Hematopoietic multipotent progenitor cell treated with erythropoietin and hydrocortisone succinate and interleukin-3 and kit ligand, for 17 days (in vitro differentiated cells): ENCODE measurements around the gene SH3GL3.

Experiments
- DNase-seq: peaks from one replicate; pipeline ENCODE4 v3.0.0-alpha.2; 2015; ENCODE audit warnings: low spot score

Gene SH3GL3

DNA sequence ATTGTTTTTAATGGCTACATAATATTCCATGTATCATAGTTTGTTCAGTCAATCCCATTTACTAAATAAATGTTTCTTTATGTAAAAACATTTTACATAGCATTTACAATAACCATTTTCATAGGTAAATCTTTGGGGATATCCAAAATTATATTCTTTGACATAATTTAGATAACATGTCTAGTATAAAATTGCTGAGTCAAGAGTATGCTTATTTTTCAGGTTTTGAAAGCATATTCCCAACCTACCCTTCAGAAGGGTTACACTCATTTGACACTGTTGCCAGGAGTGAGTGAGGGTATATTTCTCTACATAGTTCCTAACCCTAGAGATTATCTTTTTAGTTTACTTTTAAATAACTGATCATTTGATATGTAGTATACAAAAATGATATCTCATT lies 122.2 kb downstream of the SH3GL3 start:
- no peak for DNase-seq

DNA sequence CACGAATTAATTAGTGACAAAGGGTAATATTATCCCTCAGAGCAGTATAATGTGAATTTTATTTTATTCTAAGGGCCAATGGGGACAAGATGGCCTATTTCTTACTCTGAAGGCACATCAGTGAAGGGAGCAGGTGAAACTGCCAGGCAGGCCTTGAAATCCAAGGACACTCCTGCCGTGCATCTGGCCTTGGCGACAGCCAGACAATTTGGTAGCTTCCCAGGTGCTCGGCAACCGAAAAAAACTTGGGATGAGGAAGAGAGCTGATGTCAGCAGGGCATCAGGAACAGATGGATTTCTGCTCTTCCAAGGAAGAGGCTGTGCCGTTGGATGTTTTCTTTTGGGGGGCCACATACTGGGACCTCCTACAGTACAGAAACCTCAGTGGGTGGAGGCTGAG lies 123.6 kb downstream of the SH3GL3 start:
- DNase-seq = no peak

DNA sequence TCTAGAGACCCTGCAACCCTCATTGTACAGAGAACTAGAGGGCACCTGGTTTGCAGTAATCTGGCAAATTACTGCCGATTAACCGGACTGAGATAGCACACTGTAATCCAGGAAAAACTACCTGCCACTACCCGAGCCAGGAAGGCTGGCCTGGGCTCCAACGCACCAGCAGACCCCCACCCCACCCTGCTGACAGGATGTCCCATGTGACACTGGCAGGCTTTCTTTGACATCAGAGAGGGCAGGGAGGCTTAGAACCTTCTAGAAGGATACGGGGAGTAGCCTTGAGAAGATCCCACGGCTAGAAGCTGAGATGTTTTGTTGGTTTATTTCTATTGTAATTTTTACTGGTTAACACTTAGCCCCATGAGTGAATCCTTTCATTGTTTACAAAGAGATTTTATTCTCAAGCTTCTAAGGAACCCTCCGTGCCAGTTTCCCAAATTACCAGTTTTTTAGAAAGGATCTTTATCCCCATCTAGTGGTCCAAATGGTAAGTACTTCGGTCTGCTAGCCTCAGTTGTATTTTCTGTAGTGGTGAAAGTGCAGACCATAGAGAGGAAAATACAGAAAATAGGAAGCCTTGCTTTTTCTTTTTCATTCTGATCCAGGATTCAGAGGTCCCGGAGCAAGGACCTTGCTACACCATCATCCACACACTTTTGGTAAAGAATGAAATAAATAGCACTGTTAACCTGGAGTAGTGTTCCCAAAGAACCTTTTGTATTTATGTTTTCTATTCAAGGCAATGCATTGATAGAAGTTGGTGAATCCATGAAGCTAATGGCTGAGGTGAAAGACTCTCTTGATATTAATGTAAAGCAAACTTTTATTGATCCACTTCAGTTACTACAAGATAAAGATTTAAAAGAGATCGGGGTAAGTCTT lies 124.9 kb downstream of the SH3GL3 start:
- DNase-seq = peak; percentile 6

DNA sequence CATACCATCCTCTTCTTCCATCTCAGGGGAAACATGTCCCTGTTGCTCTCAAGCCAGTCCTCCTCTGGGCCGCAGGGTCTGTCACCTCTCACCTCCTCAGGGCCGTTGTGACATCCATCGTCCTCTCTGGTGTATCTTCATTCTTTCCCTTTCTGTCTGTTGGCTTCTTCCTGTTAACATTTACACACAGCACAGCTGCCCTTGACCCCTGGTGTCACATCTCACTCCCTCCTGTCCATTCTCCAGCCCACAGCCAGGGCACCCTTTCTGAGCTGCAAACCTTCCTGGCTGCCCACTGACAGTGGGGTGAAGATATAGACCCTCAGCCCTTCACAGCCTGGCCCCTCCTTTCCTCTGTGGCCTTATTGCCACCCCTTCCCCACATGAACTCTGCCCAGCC lies 127.2 kb downstream of the SH3GL3 start:
- no peak for DNase-seq

DNA sequence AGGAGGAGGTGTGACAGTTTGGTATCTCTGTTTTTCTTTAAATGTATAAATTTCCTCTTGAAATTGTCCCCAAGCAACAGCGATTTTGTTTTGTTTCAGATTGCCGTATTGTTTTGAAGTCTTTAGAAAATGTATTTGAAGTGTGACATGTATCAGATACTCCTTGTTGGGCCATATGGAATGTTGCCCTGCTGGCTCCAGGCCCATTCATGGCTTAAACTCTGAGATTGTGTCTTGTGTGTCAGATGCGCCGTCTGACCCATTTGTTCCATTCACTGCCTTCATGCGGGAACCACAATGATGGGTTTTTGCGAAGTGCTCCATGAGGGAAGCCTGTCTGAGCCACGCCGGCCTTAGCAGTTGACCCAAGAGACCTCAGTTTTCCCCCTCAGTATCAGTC lies 131.6 kb downstream of the SH3GL3 start:
- DNase-seq = no peak

DNA sequence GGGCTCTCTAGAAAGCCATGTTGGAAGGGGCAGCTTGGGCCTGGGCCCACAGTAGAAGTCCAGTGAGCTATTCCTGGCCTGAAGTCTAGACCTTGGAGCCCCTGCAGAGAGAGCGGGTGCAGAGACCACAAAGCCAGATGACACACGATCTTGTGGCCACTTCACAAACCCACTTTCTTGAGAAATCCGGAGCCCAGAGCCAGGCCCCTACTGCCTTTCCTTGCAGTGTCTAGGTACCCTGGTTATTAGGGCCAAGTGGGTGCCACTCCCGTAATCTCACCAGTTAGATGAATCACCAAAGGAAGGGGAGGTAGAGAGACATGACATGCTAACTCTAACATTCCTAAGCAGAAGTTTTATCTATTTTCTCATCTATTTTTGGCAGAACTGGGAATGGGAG lies 134.2 kb downstream of the SH3GL3 start:
- no peak for DNase-seq

DNA sequence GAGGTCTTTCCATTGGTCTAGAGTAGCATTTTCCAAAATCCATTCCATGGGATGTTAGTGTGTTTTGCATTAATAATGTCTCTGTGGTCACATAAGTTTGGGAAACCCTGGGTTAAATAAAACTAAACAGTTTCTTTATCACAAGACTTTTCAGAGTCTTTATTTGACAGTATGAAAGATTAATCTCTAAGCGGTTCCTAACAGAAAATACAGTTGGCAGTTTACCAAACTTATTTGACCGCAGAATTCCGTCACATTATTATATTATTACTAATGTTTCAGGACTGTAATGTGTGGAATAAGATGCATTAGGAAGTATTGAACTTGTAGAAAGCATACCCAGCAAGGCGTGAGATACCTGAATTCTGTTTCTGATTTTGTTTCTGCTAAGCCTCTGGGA lies 135.2 kb downstream of the SH3GL3 start:
- DNase-seq = no peak

DNA sequence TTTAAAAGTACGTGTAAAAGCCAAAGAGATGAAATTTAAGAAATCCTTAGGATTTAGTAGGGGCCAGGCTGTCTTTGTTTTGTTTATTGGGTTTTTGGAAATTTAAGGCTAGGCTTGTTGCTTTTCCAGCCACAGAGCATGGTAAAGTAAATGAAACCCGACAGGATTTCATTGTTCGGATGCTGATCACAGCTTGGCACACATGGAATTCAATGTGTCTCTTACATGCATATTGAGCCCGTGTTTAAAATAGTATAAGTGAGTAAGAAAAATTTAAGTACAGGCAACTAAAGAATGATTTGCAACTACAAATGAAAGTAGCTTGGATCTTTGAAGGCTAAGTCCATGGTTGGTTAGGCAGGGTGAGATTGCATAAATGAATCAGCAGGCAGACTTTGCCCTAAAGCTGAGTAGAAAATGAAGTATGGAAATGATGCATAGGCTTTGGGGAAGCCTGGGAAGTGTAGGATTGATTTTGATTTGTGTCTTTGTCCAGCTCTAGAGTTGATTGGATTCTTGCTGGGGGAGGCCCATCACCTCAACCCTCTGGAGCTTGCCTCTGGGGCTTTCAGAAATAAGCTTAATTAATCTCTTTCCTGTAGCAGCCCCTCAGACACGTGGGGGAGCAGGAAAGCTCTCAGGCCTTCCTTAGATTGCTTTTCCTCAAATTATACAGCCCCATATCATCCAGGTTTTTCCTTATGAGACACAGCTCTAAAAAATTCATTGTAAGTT lies 138.6 kb downstream of the SH3GL3 start:
- no peak for DNase-seq

DNA sequence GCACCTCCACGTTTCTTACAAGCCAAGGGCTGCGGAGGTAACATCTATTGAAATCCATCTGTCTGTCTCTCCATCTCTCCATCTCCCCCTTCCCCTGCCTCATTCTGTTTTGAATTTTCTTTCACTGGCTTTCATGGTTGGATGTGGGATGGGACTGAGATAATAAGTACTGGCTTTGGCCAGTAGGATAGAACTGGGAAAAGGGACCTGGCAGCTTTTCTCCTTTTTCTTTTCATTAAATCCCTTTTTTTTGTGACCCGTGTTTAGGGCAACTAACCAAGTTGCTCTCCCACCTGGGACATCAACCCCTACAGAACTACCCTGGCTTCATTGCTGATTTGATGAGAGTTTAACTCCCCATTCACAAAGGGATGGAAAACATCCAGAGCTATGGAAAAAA lies 139.9 kb downstream of the SH3GL3 start:
- no peak for DNase-seq

DNA sequence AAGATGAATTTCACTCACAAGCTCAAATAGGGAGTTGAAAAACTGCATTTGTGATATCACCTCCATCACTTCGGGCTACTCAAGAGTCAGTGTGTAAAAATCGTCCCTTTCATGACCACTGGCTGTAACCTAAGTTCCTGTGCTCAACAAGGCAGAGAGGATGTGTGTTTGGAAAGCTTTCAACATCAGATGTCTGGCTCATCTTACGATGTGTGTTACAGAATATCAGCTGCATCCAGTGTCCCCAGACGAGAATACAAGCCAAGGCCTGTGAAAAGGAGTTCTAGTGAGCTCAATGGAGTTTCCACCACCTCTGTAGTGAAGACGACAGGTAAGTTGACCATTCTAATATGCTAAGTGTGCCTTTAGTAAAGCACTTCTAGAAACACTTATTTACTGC lies 141.3 kb downstream of the SH3GL3 start:
- no peak for DNase-seq

DNA sequence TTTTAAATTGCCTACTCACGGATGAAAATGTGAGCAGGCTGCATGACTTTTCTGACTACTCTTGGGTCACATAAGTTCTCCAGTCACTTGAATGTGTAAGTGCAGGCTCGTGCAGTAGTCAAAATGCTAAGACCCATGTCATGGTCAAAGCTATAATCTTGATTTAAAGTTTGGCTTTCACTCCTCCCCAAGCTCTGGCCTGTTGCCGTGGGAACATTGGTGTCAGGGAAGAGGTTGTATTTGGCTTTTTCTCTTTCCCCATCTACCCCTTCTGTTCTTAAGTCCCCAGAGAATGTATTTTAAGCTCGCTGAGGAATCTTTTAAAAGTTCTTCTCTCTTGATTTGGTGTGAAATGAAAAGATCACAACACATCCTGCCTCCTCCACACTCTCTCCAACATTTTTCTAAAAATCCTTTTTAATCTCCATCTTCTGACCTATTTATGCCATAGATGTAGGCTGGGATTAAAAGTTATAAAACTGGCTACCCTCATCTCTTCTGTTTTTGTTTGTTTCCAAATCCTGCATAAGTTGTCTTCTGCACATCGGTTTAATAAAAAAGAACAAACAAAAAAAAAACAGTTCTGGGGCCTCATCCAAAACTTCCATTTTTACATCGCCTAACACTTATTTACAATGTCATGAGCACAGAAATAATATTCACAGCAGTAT lies 145.4 kb downstream of the SH3GL3 start:
- no peak for DNase-seq

DNA sequence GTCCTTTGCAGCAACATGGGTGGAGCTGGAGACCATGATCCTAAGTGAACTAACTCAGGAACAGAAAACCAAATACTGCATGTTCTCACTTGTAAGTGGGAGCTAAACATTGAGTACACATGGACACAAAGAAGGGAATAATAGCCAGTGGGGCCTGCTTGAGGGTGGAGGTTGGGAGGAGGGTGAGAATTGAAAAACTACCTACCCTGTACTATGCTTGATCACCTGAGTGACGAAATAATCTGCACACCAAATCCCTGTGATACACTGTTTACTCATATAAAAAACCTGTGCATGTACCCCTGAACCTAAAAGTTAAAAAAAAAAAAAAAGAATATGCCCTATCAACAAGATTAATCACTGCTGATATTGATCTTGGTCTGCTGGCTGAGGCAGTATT lies 148.1 kb downstream of the SH3GL3 start:
- DNase-seq = no peak

DNA sequence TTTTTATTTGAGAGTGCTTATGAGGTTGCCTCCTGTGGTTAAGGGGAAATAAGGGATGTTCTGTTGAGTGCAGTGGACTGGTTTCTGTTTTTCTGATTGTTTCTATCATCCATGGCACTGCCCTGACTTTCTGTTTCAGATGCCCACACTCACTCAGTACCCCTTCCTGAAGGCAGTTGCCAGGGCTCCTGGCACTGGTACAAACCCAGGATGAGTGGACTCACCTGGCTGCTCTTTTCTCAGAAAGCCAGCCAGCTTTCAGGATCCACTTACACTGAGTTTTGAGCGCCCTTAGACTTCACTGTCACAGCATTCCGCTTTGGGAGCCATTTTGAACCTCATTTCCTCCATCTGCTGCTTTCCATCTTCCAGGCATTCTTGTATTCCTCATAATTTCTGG lies 150.9 kb downstream of the SH3GL3 start:
- DNase-seq = no peak

DNA sequence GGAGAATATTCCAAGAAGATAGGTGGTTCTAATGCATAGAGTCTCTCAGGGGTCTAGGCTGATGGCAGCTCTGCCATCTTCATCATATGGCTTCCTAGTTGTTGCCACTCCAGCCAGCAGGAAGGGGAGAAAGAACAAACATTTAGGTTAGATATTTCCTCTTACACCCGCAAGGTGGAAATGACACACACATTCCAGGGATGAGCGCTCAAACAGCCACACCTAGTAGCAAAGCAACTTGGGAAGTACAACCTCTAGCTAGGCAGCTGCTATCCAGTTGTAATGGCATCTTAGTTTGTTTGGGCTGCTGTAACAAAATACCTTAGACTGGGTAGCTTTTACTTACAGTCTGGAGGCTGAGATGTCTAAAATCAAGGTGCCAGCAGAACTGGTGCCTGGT lies 154.9 kb downstream of the SH3GL3 start:
- no peak for DNase-seq

DNA sequence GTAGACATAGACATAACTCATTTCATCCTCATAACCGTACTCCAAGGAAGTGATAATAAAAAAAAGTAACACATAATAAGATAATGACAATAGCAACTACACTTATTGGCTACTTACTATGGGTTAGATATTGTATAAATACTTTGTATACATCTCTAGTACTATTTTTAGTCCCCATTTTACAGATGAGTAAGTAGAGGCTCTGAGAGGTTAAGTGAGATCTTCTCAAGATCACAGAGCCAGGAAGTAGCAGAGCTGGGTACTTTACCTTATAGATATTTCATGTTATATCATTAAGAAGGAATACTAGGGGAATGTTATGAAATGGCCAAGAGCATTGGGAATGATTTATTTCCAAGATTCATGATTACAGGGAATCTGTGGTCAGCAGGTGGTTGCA lies 157.4 kb downstream of the SH3GL3 start:
- DNase-seq = no peak

DNA sequence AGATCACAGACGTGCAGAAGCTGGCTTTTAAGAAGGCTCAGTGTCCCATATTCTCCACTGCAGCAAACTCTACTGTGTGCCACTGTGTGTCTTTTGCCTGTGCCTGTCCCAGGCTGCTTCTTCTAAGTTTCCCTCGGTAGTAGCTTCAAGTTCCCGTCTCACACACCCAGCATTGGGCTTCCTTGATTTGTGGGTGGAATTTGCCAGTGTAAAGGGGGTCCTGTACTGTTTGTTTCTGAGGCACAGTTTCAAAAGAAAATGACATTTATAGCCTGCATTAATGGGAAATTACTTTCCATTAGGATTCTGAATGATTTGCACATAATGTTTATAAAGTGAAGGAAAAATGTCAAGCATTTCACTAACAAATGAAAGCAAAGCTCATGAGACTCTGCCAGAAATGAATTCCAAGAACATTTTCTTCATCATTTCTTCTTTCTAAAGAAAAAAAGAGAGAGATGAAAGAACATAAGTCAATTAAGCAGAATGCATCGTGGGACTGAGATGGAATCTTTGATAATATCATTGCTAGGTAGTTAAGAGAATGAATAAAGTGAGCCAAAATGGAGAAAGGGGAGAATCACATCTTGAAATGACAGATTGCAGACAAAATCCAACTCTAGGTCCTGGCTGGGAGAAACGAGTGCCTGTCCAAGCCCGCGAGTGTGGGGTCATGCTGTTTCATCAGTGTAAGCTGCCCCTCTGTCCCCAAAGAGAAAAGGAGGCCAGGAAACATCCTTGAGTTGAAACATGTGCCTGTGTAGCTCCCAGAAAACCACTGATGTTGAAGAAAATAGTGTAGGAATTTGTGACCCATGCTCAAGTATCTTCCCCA lies 158.2 kb downstream of the SH3GL3 start:
- DNase-seq = no peak

DNA sequence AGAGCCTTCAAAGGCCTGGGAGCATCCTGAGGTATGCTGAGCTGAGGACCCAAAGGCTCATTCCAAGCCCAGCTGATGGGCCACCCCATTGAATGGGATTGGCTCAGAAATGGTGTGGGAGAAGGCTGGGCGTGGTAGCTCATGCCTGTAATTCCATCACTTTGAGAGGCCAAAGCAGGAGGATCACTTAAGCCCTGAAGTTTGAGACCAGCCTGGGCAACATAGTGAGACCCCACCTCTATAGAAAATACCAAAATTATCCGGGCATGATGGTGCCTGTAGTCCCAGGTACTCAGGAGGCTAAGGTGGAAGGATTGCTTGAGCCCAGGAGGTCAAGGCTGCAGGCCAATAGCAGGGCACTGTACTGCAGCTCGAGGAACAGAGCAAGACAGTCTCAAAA lies 163.0 kb downstream of the SH3GL3 start:
- no peak for DNase-seq

DNA sequence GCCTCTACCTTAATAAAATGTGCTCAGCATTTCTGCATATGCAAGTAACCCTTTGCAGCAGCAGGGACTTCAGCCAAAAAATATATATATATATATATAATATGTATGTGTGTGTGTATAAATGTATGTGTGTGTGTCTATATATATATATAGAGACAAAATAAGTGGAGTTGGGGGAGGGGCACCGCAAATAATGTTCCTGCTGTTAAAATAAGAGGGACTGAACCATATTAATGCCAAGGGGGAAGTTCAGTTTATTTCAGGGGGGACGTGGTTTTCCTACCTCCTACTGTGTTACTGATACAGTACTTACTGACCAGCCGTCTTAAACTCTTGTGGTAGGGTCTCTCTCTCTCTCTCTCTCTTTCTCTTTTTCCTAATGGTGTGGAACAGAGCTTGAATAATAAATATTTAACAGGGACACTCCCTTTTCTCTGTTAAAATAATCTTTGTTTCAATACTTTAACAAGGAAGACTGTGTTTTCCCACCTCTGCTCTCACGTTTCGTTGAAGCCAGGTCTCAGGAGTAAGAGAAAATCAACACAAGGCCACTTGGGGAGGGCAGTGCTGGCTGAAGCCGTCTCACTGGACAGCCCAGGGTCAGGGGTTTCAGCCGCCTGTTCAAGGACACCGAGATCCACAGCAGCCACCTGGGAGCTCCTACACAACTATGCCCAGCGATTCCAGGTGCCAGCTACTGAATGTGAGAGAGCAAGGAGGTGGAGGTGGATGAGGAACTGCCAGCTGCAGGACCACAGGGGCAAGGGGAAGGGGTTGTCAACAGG lies 164.0 kb downstream of the SH3GL3 start:
- DNase-seq = no peak

DNA sequence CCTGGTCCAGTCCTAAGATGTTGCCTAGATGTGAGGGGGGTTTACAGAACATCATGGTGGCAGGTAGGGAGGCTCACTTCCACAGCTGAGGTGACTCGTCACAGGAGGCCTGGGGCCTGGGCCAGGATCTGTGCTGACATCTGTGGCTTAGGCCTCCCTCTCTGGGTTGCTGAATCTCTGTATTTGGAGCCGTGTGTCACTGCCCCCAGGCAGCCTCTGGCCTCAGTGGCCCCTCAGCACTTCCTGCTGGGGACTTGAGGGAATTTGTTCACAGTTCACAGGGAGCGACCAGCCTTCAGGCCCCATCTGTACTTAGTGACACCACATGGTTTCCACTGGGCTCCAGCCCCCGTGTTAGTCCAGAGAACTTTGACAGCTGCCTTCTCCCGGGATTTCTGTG lies 165.1 kb downstream of the SH3GL3 start:
- no peak for DNase-seq

DNA sequence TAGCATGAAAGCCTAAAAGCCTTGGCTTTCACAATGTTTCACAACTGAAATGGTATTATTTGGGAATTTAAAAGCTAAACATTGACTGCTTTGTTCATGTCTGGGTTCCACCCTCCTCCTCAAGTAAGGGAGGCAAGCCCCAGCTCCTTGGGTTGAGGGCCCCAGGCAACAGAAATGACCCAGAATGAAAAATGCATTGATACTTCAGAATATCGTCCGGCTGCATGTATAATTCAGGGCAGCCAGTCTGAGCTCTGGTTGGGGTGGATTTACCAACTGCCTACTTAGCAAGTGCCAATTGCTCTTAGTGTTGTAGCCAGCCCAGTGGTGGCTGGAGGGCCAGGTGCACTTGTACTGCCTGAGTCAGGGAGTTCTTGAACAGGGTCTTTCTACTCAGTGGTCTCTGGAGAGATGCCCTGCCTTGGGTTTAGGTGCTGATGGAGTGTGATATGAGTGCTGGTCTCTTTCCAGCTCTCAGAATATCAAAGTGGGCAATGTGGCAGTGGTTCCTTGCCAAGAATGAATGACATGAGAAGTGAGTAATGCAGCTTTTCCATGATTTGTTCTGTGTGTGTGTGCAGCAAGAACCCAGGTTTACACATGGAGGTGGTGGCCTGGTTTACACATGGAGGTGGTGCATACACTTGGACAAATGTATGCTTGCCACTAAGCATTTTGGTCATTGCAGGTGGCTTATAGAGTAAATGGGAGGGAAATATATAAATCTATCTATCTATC lies 165.9 kb downstream of the SH3GL3 start:
- no peak for DNase-seq

DNA sequence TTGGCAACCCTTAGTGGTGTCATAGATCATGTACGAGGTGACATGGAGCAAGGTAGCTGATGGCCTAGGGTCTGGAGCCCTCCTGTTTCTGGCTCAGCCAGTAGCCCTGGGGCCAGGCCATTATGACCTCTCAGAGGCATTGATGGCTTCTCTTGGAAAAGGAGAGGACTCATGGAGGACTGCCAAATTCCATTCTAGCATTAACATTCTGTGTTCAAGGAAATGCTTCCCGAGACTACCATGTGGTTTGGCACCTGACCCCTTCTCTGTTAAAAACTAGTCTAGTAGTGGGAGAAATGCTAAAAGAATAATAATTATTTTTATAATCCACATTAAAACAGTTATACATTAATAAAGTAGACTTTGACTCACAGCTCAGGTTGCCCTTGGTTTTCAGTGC lies 166.6 kb downstream of the SH3GL3 start:
- DNase-seq = no peak
